SK-N-SH treated with all-trans-retinoic acid at 6 μM for 48 hours (cell line): ENCODE results near the gene RAD51B.
"Not testable (repeated sequence)": the region's sequence is repeated elsewhere in the genome, so short reads cannot be mapped to it uniquely, and the experiment has no call there.

Source experiments
- ATAC-seq: fragments of 200-7000 bp; cut with Tn5 transposase; 3 replicates; pipeline ENCODE4 v1.9.1; 2020; ENCODE audit warnings: mild to moderate bottlenecking, moderate library complexity
- ARNTL ChIP-seq: fragments of 450-650 bp; formaldehyde crosslinking; IDR thresholded peaks from 2 replicates; pipeline ENCODE4 v1.5.0; 2020; ENCODE audit warnings: low read depth, mild to moderate bottlenecking, moderate library complexity, borderline replicate concordance
- BACH2 ChIP-seq: fragments of 250-450 bp; sonication (Bioruptor Pico); IDR thresholded peaks from 2 replicates; pipeline ENCODE4 v1.9.0; 2021; ENCODE audit warnings: mild to moderate bottlenecking, borderline replicate concordance
- CSDC2 ChIP-seq: fragments of 250-450 bp; sonication (Bioruptor Pico); IDR thresholded peaks from 2 replicates; pipeline ENCODE4 v1.5.0; 2020; ENCODE audit warnings: mild to moderate bottlenecking, moderate library complexity
- ESRRG ChIP-seq: fragments of 250-450 bp; sonication (Bioruptor Pico); IDR thresholded peaks from 2 replicates; pipeline ENCODE4 v1.6.1; 2021; ENCODE audit warnings: mild to moderate bottlenecking
- ISL1 ChIP-seq: fragments of 250-450 bp; sonication (Bioruptor Pico); IDR thresholded peaks from 2 replicates; pipeline ENCODE4 v2.1.2; 2022; ENCODE audit warnings: mild to moderate bottlenecking, moderate library complexity
- OSR1 ChIP-seq: fragments of 250-450 bp; sonication (Bioruptor Pico); IDR thresholded peaks from 2 replicates; pipeline ENCODE4 v1.8.0; 2022; ENCODE audit warnings: moderate library complexity, mild to moderate bottlenecking, inconsistent platforms
- RARB ChIP-seq: fragments of 250-450 bp; sonication (Bioruptor Pico); IDR thresholded peaks from 2 replicates; pipeline ENCODE4 v1.8.0; 2021; ENCODE audit warnings: mild to moderate bottlenecking, moderate library complexity
- SNAI2 ChIP-seq: fragments of 250-450 bp; sonication (Bioruptor Pico); IDR thresholded peaks from 2 replicates; pipeline ENCODE4 v1.5.0; 2020; ENCODE audit warnings: mild to moderate bottlenecking, moderate library complexity
- TCF4 ChIP-seq: fragments of 250-450 bp; sonication (Bioruptor Pico); IDR thresholded peaks from 2 replicates; pipeline ENCODE4 v1.8.0; 2021; ENCODE audit warnings: mild to moderate bottlenecking, moderate library complexity, borderline replicate concordance
- TOX ChIP-seq: fragments of 250-450 bp; sonication (Bioruptor Pico); IDR thresholded peaks from 2 replicates; pipeline ENCODE4 v1.8.0; 2021; ENCODE audit warnings: mild to moderate bottlenecking, moderate library complexity, borderline replicate concordance
- ZC3H10 ChIP-seq: fragments of 250-450 bp; sonication (Bioruptor Pico); IDR thresholded peaks from 2 replicates; pipeline ENCODE4 v1.5.1; 2021; ENCODE audit warnings: mild to moderate bottlenecking, moderate library complexity
- ZFP3 ChIP-seq: fragments of 250-450 bp; sonication (Bioruptor Pico); IDR thresholded peaks from 2 replicates; pipeline ENCODE4 v1.5.0; 2020; ENCODE audit warnings: mild to moderate bottlenecking, moderate library complexity
- ZFP30 ChIP-seq: fragments of 450-650 bp; formaldehyde crosslinking; IDR thresholded peaks from 2 replicates; pipeline ENCODE4 v1.5.0; 2022; ENCODE audit warnings: mild to moderate bottlenecking, moderate library complexity
- ZNF565 ChIP-seq: fragments of 450-650 bp; formaldehyde crosslinking; conservative IDR thresholded peaks from 2 replicates; pipeline ENCODE4 v1.5.0; 2020; ENCODE audit warnings: low read depth, mild to moderate bottlenecking, moderate library complexity
- ZNF70 ChIP-seq: fragments of 450-650 bp; formaldehyde crosslinking; IDR thresholded peaks from 2 replicates; pipeline ENCODE4 v1.5.0; 2020; ENCODE audit warnings: mild to moderate bottlenecking, moderate library complexity
- ZNF8 ChIP-seq: fragments of 450-650 bp; formaldehyde crosslinking; IDR thresholded peaks from 2 replicates; pipeline ENCODE4 v1.5.0; 2020; ENCODE audit warnings: mild to moderate bottlenecking, moderate library complexity
- TF ChIP-seq, protein P1 (sequence below): fragments of 250-450 bp; sonication (Bioruptor Pico); IDR thresholded peaks from 2 replicates; pipeline ENCODE4 v1.5.1; 2021; ENCODE audit warnings: mild to moderate bottlenecking, moderate library complexity
- TF ChIP-seq, protein P2 (sequence below): fragments of 250-450 bp; sonication (Bioruptor Pico); IDR thresholded peaks from 2 replicates; pipeline ENCODE4 v1.5.0; 2020; ENCODE audit warnings: mild to moderate bottlenecking, moderate library complexity
- TF ChIP-seq, protein P3 (sequence below): fragments of 250-450 bp; sonication (Bioruptor Pico); IDR thresholded peaks from 2 replicates; pipeline ENCODE4 v1.8.0; 2020; ENCODE audit warnings: mild to moderate bottlenecking, moderate library complexity, borderline replicate concordance
- TF ChIP-seq, protein P4 (sequence below): fragments of 250-450 bp; sonication (Bioruptor Pico); IDR thresholded peaks from 2 replicates; pipeline ENCODE4 v1.5.1; 2020; ENCODE audit warnings: low read depth, mild to moderate bottlenecking, moderate library complexity

Gene RAD51B

DNA sequence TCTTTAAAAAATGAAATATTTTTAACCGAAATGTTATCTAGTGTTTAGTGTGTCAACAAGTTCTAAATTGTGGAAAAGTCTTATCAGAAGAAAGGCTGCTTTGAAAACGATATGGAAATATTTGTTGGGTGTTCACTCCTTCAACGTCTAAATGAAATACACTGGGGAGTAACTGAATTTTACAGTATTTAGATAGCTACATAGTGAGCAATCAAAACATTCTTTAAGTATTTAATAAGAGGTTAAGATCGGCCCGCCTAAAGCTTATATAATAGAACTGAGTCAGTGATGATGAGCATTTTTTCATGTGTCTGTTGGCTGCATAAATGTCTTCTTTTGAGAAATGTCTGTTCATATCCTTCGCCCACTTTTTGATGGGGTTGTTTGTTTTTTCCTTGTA is 228.3 kb downstream of the RAD51B start:
- no peak for TF ChIP-seq ESRRG (CRISPR knock-in tag)
- no peak for TF ChIP-seq TOX (CRISPR knock-in tag)
- no peak for TF ChIP-seq ZNF70 (CRISPR knock-in tag)
- TF ChIP-seq OSR1 (CRISPR knock-in tag), result no peak
- no peak for TF ChIP-seq ISL1 (CRISPR knock-in tag)
- TF ChIP-seq RARB (CRISPR knock-in tag), result no peak
- no peak for TF ChIP-seq ZNF565 (CRISPR knock-in tag)
- no peak for ATAC-seq

DNA sequence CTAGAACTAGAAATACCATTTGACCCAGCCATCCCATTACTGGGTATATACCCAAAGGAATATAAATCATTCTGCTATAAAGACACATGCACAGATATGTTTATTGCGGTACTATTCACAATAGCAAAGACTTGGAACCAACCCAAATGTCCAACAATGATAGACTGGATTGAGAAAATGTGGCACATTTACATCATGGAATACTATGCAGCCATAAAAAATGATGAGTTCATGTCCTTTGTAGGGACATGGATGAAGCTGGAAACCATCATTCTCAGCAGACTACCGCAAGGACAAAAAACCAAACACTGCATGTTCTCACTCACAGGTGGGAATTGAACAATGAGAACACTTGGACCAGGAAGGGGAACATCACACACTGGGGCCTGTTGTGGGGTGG is 229.2 kb downstream of the RAD51B start:
- not testable (repeated sequence) for ATAC-seq

DNA sequence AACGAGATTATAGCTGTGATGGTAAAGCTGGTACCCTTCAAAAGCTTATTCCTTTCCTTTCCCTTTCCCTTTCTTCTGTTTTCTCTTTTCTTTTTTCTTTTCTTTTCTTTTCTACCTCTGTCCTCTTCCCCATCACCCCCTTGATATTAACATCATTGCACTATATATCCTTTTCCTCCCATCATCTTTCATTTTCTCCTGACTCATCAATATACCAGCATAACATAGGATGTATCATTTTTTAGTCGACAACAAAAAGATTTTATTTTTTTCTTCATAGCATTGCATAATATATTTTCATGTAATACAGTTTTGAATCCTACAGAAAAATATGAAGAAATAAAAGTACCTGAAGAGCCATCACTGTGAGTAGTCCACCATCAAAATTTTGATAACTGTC is 230.6 kb downstream of the RAD51B start:
- no peak for ATAC-seq

DNA sequence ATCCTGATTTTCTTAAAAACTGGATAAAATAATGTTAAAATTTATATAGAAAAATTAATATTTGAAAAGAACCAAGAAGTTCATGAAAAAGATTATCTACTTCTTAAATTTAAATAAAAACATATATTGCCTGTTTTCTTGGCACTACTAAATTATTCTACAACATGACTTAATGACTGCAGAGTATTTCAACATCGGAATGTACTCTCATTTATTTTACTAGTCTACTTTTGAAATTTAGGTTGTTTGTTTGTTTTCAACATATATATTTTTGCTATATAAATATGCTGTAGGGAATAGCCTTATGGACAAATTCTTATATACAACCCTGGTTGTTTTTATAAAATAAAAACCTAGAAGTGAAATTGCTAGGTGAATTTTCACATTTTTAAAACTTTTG is 231.6 kb downstream of the RAD51B start:
- TF ChIP-seq ZNF8, result no peak
- TF ChIP-seq, protein P1, sequence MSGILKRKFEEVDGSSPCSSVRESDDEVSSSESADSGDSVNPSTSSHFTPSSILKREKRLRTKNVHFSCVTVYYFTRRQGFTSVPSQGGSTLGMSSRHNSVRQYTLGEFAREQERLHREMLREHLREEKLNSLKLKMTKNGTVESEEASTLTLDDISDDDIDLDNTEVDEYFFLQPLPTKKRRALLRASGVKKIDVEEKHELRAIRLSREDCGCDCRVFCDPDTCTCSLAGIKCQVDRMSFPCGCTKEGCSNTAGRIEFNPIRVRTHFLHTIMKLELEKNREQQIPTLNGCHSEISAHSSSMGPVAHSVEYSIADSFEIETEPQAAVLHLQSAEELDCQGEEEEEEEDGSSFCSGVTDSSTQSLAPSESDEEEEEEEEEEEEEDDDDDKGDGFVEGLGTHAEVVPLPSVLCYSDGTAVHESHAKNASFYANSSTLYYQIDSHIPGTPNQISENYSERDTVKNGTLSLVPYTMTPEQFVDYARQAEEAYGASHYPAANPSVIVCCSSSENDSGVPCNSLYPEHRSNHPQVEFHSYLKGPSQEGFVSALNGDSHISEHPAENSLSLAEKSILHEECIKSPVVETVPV (CRISPR knock-in tag), result no peak
- TF ChIP-seq, protein P2, sequence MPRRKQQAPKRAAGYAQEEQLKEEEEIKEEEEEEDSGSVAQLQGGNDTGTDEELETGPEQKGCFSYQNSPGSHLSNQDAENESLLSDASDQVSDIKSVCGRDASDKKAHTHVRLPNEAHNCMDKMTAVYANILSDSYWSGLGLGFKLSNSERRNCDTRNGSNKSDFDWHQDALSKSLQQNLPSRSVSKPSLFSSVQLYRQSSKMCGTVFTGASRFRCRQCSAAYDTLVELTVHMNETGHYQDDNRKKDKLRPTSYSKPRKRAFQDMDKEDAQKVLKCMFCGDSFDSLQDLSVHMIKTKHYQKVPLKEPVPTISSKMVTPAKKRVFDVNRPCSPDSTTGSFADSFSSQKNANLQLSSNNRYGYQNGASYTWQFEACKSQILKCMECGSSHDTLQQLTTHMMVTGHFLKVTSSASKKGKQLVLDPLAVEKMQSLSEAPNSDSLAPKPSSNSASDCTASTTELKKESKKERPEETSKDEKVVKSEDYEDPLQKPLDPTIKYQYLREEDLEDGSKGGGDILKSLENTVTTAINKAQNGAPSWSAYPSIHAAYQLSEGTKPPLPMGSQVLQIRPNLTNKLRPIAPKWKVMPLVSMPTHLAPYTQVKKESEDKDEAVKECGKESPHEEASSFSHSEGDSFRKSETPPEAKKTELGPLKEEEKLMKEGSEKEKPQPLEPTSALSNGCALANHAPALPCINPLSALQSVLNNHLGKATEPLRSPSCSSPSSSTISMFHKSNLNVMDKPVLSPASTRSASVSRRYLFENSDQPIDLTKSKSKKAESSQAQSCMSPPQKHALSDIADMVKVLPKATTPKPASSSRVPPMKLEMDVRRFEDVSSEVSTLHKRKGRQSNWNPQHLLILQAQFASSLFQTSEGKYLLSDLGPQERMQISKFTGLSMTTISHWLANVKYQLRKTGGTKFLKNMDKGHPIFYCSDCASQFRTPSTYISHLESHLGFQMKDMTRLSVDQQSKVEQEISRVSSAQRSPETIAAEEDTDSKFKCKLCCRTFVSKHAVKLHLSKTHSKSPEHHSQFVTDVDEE (CRISPR knock-in tag), result no peak
- TF ChIP-seq, all 23 proteins: peak for 0
- ATAC-seq, result no peak

More for the DNA sequence above, 230.6 kb downstream of the RAD51B start:
- no peak for TF ChIP-seq SNAI2 (CRISPR knock-in tag)
- TF ChIP-seq, all 23 proteins: peak for 0

DNA sequence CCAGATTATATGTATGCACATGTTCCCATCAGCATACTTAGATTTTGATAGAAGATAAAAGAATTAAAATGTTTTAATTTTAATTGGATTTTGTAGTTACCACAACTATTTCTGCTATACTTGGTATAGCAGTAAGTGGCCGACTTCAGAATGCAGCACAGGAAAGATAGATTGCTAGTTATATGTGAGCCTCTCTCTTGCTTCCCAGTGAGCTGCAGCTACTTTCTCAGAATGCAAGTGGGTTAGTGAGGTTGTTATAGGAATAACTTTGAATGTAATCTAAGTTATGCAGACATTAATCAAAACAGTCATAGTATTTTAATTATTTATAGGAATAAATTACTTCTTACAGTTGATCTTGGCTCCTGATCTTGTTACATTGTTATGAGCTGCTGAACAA is 240.6 kb downstream of the RAD51B start:
- peak; percentile 79 for ATAC-seq
- TF ChIP-seq OSR1 (CRISPR knock-in tag) (no peak), ZC3H10 (no peak), ARNTL (CRISPR knock-in tag) (no peak), RARB (CRISPR knock-in tag) (no peak), CSDC2 (CRISPR knock-in tag) (no peak), ZNF70 (CRISPR knock-in tag) (no peak), ISL1 (CRISPR knock-in tag) (no peak)

DNA sequence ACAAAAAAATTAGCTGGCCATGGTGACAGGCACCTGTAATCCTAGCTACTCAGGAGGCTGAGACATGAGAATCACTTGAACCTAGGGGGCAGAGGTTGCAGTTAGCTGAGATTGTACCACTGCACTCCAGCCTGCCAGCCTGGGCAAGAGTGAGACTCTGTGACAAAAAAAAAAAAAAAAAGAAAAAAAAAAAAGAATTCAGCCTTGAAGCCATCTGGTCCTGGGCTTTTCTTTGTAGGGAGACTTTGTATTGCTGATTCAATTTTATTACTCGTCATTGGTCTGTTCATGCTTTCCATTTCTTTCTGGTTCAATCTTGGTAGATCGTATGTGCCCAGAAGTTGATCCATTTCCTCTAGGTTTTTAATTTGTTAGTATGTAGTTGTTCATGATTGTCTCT is 243.1 kb downstream of the RAD51B start:
- TF ChIP-seq, protein P2 (CRISPR knock-in tag), result no peak
- TF ChIP-seq TCF4 (no peak), ZNF8 (no peak), ZNF70 (CRISPR knock-in tag) (no peak), BACH2 (CRISPR knock-in tag) (no peak), TOX (CRISPR knock-in tag) (no peak), ARNTL (CRISPR knock-in tag) (no peak), ZFP30 (no peak), ZC3H10 (no peak), ZFP3 (CRISPR knock-in tag) (no peak), ZNF565 (CRISPR knock-in tag) (no peak)
- TF ChIP-seq, protein P3, sequence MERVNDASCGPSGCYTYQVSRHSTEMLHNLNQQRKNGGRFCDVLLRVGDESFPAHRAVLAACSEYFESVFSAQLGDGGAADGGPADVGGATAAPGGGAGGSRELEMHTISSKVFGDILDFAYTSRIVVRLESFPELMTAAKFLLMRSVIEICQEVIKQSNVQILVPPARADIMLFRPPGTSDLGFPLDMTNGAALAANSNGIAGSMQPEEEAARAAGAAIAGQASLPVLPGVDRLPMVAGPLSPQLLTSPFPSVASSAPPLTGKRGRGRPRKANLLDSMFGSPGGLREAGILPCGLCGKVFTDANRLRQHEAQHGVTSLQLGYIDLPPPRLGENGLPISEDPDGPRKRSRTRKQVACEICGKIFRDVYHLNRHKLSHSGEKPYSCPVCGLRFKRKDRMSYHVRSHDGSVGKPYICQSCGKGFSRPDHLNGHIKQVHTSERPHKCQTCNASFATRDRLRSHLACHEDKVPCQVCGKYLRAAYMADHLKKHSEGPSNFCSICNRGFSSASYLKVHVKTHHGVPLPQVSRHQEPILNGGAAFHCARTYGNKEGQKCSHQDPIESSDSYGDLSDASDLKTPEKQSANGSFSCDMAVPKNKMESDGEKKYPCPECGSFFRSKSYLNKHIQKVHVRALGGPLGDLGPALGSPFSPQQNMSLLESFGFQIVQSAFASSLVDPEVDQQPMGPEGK (CRISPR knock-in tag), result no peak
- TF ChIP-seq, protein P4, sequence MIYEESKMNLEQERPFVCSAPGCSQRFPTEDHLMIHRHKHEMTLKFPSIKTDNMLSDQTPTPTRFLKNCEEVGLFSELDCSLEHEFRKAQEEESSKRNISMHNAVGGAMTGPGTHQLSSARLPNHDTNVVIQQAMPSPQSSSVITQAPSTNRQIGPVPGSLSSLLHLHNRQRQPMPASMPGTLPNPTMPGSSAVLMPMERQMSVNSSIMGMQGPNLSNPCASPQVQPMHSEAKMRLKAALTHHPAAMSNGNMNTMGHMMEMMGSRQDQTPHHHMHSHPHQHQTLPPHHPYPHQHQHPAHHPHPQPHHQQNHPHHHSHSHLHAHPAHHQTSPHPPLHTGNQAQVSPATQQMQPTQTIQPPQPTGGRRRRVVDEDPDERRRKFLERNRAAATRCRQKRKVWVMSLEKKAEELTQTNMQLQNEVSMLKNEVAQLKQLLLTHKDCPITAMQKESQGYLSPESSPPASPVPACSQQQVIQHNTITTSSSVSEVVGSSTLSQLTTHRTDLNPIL (CRISPR knock-in tag), result no peak
- TF ChIP-seq, all 23 proteins: peak for 0
- no peak for ATAC-seq
